Activated T-cell treated with anti-CD3 and anti-CD28 coated beads for 4 hours (primary cell): ENCODE results near the gene TEX44.
"Not testable (repeated sequence)": the region's sequence is repeated elsewhere in the genome, so short reads cannot be mapped to it uniquely, and the experiment has no call there.

Source experiments
- DNase-seq: peaks from one replicate; pipeline ENCODE4 v3.0.0-alpha.2; 2020

The TEX44 gene

GRCh38 chr2:231592636-231593145 is at the start of gene TEX44:
Gene TEX44 (plus strand): TSS chr2:231592864. CDS start chr2:231592952, 88 bp downstream.
- DNase-seq = no peak

GRCh38 chr2:231545105-231545902 is 47.4 kb upstream of the TEX44 start:
- DNase-seq = peak; percentile 25

DNA sequence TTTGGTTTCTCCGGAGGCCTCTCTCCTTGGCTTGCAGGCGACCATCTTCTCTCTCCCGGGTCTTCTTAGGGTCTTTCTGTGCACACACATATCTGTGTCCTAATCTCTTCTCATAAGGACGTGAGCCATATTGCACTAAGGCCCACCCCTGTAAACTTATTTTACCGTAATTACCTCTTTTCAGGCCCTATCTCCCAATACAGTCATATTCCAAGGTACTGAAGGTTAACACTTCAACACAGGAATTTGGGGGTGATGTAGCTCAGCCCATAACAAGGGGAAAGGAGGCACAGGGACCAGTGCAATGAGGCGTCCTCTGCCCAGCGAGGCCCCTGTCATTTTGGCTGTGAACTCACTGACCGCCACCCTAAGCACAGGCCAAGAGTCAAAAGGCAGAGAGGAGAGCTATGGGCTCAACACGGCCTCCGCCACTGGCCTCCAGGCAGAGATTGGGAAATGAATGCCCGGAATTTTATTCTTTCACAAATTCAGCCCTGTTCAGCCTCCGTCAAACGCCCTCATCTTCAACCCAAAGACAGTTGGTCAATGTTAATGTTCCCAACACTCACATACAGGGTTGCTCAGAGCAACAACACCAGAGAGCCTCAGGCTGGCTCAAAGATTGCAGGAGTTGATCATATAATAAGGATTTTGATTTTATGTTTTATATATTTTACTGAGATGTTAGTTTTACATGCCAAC is 46.5 kb upstream of the TEX44 start:
- no peak for DNase-seq

GRCh38 chr2:231547315-231548110 is 45.2 kb upstream of the TEX44 start:
- no peak for DNase-seq

DNA sequence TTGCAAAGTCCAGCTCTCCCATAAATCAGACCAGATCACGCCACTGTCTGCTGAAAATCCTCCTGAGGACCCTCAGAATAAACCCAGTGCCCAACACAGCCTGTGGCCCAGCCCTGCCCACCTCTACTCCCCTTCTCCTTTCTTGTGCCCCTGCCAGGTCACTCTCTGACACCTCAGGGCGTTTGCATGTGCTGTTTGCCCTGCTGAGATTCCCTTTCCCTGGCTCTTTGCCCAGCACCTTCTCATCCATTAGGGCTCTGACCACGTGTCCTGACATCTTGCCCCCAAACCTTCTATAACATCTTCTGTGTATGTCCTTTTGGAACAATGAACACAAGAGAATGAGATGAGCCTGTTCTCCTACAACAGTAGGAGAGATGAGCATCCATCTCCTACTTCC is 43.9 kb upstream of the TEX44 start:
- no peak for DNase-seq

- no peak for DNase-seq
These were observed 43.0 kb upstream of the TEX44 start for GRCh38 chr2:231549446-231550239.

- DNase-seq = no peak
These were observed 39.9 kb upstream of the TEX44 start for GRCh38 chr2:231552752-231553151.

GRCh38 chr2:231554327-231554726 is 38.3 kb upstream of the TEX44 start:
- DNase-seq = no peak

DNA sequence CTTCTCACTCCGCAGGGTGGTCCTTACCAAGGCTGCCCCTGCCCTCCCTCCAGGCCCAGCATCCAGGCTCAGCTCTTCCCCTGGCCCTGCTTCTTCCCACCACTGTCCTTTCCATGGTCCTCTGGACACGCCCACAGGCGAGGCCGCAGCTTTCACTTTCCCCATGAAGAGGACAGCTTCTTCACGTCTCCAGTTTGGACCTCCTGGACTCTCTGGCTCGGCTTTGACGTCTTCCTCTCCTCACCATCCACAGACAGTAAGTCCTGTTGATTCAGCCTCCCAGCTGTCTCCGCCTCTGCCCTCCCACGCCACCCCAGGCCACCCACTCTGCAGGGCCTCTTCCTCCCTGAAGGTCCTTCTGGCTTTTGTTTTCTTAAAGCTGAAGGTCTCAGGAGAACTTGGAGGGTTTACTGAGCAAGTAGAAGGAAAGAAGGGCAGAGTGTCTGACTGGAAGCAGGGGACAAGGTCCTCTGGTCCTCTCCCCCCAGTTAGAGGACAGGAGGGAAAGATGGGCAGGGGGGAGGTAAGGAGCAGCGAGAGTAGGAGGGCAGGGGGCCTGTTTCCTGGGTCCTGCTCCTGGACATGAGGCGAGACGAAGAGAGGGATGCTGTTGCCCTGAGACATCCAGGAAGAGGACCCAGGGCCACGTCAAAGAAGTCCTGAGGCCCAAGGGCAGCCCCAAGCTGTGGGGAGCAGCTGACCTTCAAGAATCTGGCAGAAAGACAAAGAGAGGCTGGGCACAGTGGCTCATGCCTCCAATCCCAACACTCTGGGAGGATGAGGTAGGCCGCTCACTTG is 37.7 kb upstream of the TEX44 start:
- no peak for DNase-seq

DNA sequence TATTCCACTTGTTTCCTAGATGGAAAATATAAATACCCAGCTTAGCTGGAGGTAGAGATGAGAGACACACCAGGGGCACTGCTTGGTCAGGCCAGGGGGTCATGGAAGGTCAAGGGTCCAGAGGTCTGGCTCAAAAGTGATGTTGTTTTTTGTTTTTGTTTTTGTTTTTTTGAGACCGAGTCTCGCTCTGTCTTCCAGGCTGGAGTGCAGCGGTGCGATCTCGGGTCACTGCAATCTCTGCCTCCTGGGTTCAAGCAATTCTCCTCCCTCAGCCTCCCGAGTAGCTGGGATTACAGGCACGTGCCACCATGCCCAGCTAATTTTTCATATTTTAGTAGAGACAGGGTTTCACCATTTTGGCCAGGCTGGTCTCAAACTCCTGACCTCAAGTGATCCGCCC is 36.2 kb upstream of the TEX44 start:
- DNase-seq = not testable (repeated sequence)

DNA sequence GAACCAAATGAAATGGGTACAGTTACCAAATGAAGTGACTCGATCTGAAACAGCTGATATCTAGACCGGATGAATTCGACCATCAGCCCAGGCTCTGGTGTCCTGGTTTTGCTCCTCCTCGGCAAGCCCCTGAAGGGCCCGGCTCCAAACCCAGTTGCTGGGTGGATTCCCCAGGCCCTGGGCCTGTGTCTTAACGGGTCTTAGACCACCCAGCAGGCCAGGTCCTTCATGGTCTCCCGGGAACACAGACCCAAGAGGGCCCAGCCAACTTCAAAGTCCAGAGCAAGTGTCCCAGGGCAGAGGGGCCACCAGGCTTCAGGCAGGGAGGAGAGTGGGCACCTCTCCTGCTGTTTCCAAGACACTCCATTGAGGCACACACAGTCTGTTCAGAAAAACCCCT is 35.7 kb upstream of the TEX44 start:
- DNase-seq = no peak

GRCh38 chr2:231557571-231558217 is 35.0 kb upstream of the TEX44 start:
- peak; percentile 39 for DNase-seq

- DNase-seq = no peak
These were observed 29.2 kb upstream of the TEX44 start for GRCh38 chr2:231563378-231563961.

- no peak for DNase-seq
These were observed 26.6 kb upstream of the TEX44 start for GRCh38 chr2:231565887-231566594.

DNA sequence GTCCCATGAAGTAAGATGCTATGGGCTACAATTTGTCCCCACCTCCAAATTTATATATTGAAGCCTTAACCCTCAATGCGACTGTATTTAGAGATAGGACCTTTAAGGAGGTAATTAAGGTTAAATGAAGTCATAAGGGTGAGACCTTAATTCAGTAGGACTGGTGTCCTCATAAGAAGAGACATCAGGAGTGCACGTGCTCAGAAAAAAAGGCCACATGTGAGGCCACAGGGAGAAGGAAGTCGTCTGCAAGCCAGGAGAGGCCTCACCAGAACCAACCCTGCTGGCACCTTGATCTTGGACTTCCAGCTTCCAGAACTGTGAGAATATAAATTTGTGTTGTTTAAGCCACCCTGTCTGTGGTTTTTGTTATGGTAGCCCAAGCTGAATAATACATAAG is 25.5 kb upstream of the TEX44 start:
- no peak for DNase-seq

- no peak for DNase-seq
These were observed 24.4 kb upstream of the TEX44 start for GRCh38 chr2:231568098-231568784.

DNA sequence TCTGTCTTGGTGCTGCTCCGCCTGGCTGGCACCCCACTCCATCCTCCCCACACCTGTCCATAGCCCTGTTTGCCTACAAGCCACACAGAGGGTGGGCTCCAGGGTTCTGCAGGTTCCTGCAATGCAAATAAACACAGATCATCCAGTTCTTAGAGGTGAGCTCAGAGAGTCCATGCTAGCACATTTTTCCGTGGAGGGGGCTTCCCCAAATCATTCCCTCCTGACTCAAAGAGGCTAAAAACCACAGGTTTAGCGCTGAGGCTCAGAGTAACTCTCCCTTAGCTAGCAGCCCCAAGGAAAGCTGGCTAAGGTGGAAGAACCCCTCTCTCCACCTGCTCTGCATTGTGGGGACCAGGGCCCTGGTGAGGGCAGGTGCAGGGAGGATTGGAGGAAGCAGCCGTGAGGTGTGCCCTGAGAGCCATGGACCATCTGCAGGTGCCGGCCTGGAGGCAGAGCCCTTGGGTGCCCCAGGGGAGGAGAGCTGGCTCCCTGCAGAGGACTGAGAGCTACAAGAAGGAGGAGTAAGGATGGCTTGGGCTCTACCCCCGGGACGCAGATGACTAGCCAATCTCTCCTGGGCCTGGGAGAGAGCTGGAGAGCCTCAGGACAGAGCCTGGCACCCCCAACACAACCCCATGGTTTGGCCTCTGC is 23.8 kb upstream of the TEX44 start:
- DNase-seq = no peak

GRCh38 chr2:231570915-231571314 is 21.7 kb upstream of the TEX44 start:
- not testable (repeated sequence) for DNase-seq
